GM10248 (cell line): ENCODE measurements around the gene LMO7.

Experiments
- CTCF ChIA-PET: fragments of 300-600 bp; sonication (Branson Sonifier 250); formaldehyde crosslinking; extraction: SDS; loops from one replicate; lab custom pipeline; 2021; ENCODE audit warnings: antibody characterized with exemption; lab: Yijun Ruan, JAX
- POLR2A ChIA-PET: fragments of 350-650 bp; sonication (Branson Sonifier 250); formaldehyde crosslinking; extraction: SDS; loops from one replicate; lab custom pipeline; 2020; ENCODE audit warnings: antibody characterized with exemption; lab: Yijun Ruan, JAX
- DNase-seq: peaks from one replicate; pipeline ENCODE4 v3.0.0; 2012; ENCODE audit errors: extremely low spot score
- TF ChIP-seq, protein P1 (sequence below): IDR thresholded peaks from 2 replicates; pipeline ENCODE4 v1.5.1; 2012; ENCODE audit warnings: mild to moderate bottlenecking, low read depth; ENCODE audit errors: extremely low read depth, missing control alignments, control extremely low read depth

Gene LMO7

DNA sequence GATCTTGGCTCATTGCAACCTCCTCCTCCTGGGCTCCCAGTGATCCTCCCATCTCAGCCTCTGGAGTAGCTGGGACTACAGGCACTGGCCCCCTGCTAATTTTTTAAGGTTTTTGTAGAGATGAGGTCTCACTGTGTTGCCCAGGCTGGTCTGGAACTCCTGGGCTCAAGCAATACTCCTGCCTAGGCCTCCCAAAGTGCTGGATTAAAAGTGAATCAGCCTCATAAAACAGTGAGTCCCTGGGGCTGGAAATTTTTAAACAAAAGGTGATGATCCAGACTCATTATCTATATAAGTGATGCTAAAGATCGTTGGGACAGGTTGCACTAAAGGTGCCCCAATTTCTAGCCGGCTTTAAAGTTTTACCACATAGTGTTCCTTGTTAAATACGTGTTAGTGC is 112.7 kb downstream of the LMO7 start:
- no peak for DNase-seq
- TF ChIP-seq, protein P1, sequence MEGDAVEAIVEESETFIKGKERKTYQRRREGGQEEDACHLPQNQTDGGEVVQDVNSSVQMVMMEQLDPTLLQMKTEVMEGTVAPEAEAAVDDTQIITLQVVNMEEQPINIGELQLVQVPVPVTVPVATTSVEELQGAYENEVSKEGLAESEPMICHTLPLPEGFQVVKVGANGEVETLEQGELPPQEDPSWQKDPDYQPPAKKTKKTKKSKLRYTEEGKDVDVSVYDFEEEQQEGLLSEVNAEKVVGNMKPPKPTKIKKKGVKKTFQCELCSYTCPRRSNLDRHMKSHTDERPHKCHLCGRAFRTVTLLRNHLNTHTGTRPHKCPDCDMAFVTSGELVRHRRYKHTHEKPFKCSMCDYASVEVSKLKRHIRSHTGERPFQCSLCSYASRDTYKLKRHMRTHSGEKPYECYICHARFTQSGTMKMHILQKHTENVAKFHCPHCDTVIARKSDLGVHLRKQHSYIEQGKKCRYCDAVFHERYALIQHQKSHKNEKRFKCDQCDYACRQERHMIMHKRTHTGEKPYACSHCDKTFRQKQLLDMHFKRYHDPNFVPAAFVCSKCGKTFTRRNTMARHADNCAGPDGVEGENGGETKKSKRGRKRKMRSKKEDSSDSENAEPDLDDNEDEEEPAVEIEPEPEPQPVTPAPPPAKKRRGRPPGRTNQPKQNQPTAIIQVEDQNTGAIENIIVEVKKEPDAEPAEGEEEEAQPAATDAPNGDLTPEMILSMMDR = no peak
- ChIA-PET POLR2A (no interaction called here), CTCF (interaction anchor here (1.0 to 2.7 kb wide), 3 partner anchors 9 to 52 kb away, joined by 3 to 13 read pairs (median 5); no protein-coding TSS in a partner anchor)

GRCh38 chr13:75749407-75749806 is 113.3 kb downstream of the LMO7 start:
- DNase-seq = no peak
- POLR2A ChIA-PET = no interaction called here
- CTCF ChIA-PET = interaction anchor here (1.0 to 2.7 kb wide), 3 partner anchors 9 to 53 kb away, joined by 3 to 13 read pairs (median 5); no protein-coding TSS in a partner anchor
- TF ChIP-seq, protein P1 = no peak

- ChIA-PET CTCF (interaction anchor here (2.4 to 2.7 kb wide), 2 partner anchors 9 to 12 kb away, joined by 13 to 16 read pairs; no protein-coding TSS in a partner anchor), POLR2A (no interaction called here)
- DNase-seq = no peak
- TF ChIP-seq, protein P1 = no peak
Measured at GRCh38 chr13:75751350-75751749, 115.2 kb downstream of the LMO7 start.

- POLR2A ChIA-PET = no interaction called here
- CTCF ChIA-PET = no interaction called here
- TF ChIP-seq, protein P1 = no peak
- DNase-seq = no peak
Measured at GRCh38 chr13:75752826-75753225, 116.7 kb downstream of the LMO7 start.

DNA sequence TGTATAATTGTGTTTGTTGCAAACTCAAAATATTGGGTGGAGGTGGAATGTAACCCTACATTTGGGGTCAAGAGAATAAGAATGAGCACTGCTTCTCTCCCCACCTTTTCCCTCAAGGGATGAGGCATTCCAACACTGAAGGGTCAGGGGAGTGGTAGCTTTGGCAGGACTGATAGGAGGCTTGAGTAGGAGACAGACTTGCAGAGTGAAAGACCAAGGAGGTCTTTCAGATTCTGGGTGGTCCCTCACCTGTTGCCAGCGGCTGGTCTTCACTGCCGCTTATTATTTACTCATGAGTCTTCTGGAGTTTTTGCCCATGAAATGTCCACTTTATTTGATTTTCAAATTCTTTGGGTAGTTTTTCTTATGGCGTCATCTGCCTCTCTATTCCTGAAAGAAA is 118.8 kb downstream of the LMO7 start:
- TF ChIP-seq, protein P1 = no peak
- ChIA-PET POLR2A (no interaction called here), CTCF (interaction anchor here (1.2 kb wide), 1 partner anchor 59 kb away, joined by 3 read pairs; no protein-coding TSS in a partner anchor)
- DNase-seq = no peak

DNA sequence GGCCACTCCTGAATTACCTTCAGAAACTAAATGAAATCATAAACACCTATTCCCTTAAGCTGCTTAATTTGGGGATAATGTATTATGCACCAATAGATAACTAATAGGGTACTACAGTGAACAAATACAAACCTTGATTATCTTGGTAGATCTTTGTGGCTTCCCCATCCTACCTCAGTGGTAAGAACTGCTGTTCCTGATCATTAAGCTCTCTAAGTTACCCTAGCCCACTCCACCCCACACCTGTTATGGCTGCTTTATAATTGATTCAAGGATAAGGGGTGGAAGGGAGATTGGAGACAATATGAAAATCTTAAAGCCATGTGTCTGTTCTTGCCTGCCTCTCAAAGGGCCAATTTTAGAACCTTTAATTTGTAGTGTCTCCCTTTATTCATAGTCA is 121.2 kb downstream of the LMO7 start:
- DNase-seq = no peak
- CTCF ChIA-PET = interaction anchor here (0.6 to 7.9 kb wide), 9 partner anchors 8 to 61 kb away, joined by 3 to 54 read pairs (median 3); no protein-coding TSS in a partner anchor
- POLR2A ChIA-PET = interaction anchor here (0.8 kb wide), 1 partner anchor 10 kb away, joined by 3 read pairs; no protein-coding TSS in a partner anchor
- TF ChIP-seq, protein P1 = no peak

DNA sequence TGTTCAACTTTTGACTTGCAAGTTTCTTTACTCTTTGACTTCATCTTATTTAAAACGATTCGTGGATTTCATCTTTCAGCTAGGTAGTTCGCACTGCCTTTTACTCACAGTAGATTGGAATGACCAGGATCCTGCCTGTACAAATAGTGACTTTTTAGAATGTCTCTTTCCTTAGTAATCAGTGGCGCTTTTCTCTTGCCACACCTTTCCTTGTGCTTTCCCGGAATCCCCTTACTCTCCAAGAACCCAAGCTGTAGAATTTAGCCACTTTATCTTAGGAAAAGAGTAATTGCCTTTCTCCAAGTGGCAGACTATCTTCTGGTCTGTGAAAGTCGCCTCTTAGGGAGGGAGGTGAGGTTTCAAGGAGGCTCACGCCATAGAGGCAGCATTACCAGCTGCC is 123.4 kb downstream of the LMO7 start:
- TF ChIP-seq, protein P1 = no peak
- DNase-seq = no peak
- ChIA-PET CTCF (interaction anchor here (0.9 to 7.9 kb wide), 8 partner anchors 8 to 117 kb away, joined by 3 to 54 read pairs (median 10); no protein-coding TSS in a partner anchor), POLR2A (no interaction called here)
